K562 (cell line): ENCODE data around the gene AARSD1. TPM values are rescaled to one million over a fixed set of nuclear protein-coding genes. Genes with fewer than 3 reads are reported as not detected.

Experiments used
- ATAC-seq: fragments of 200-7000 bp; cut with Tn5 transposase; 3 replicates; pipeline ENCODE4 v1.9.1; 2020; ENCODE audit warnings: moderate library complexity
- BruUV-seq: library from RNA; stranded (reverse); fragments of 400-500 nt; replicated peaks from 2 replicates; lab custom pipeline; 2021; lab: Mats Ljungman, UMichigan
- CTCF ChIA-PET: fragments of 300-600 bp; formaldehyde crosslinking; extraction: SDS; loops from one replicate; lab custom pipeline; 2021; ENCODE audit warnings: low intra/inter-chr PET ratio; lab: Yijun Ruan, JAX
- POLR2A ChIA-PET: fragments of 300-600, 350-650 bp; sonication (Branson Sonifier 250); formaldehyde crosslinking; extraction: SDS; loops from one replicate; lab custom pipeline; 2021; ENCODE audit warnings: antibody characterized with exemption, inconsistent platforms; lab: Yijun Ruan, JAX
- DNase-seq, 4 experiments: peaks; one replicate each; pipeline versions ENCODE4 v3.0.0 to v3.0.0-alpha.2; 2011 to 2018; ENCODE audit warnings: low spot score in 3 of 4, mixed read lengths in 3 of 4; ENCODE audit errors: extremely low read depth in 1 of 4
- FAIRE-seq: peaks from 2 replicates; lab custom pipeline; 2011; peaks lifted over from hg19 to GRCh38; lab: Jason Lieb, UNC
- H2AFZ ChIP-seq: 2 replicates; pipeline ENCODE4 v1.6.0; 2011; ENCODE audit warnings: low read depth, low read length, control low read depth, inconsistent platforms
- H3K27ac ChIP-seq: fragments of 200-600 bp; 3 replicates; pipeline ENCODE4 v1.8.0; 2011; ENCODE audit warnings: low read depth, mild to moderate bottlenecking, control low read depth, inconsistent platforms, low read length, moderate library complexity, mixed read lengths; ENCODE audit errors: extremely low read depth
- H3K27me3 ChIP-seq, 2 experiments: fragments of 300-600 bp in 1 of 2; 2 replicates in 1 of 2; 3 replicates in 1 of 2; pipeline versions ENCODE4 v1.6.0 to v1.8.0; 2011; ENCODE audit warnings: inconsistent platforms in 2 of 2, low read length in 2 of 2, mild to moderate bottlenecking in 1 of 2, mixed read lengths in 1 of 2, moderate library complexity in 1 of 2; ENCODE audit not compliant: control insufficient read depth in 2 of 2, insufficient read depth in 2 of 2
- H3K36me3 ChIP-seq: fragments of 300-600 bp; 3 replicates; pipeline ENCODE4 v1.8.0; 2011; ENCODE audit warnings: mild to moderate bottlenecking, low read length, inconsistent platforms; ENCODE audit not compliant: control insufficient read depth, insufficient read depth
- H3K4me1 ChIP-seq, 2 experiments: fragments of 200-600 bp in 1 of 2; replicated peaks in 1 of 2; 2 replicates in 1 of 2; 3 replicates in 1 of 2; pipeline versions ENCODE4 v1.5.1 to v1.8.0; 2011; ENCODE audit warnings: inconsistent platforms in 2 of 2, low read length in 2 of 2, mild to moderate bottlenecking in 1 of 2, mixed read lengths in 1 of 2, moderate library complexity in 1 of 2; ENCODE audit not compliant: control insufficient read depth in 2 of 2, insufficient read depth in 2 of 2
- H3K4me2 ChIP-seq: 2 replicates; pipeline ENCODE4 v1.6.1; 2011; ENCODE audit warnings: low read length, control low read depth, inconsistent platforms, mixed read lengths; ENCODE audit not compliant: insufficient read depth
- H3K4me3 ChIP-seq: fragments of 200-600 bp; sonication (generic), shearing (Covaris generic); 2 replicates; pipeline ENCODE4 v1.5.1; 2016; ENCODE audit warnings: control low read depth, inconsistent platforms
- H3K79me2 ChIP-seq: fragments of 200-600 bp; 3 replicates; pipeline ENCODE4 v1.8.0; 2011; ENCODE audit warnings: low read length, inconsistent platforms; ENCODE audit not compliant: control insufficient read depth, insufficient read depth
- H3K9ac ChIP-seq, 2 experiments: 2 replicates each; pipeline versions ENCODE4 v1.6.0 to v1.6.1; 2011; ENCODE audit warnings: low read depth in 2 of 2, low read length in 2 of 2, control low read depth in 1 of 2, inconsistent platforms in 1 of 2, mild to moderate bottlenecking in 1 of 2, mixed read lengths in 1 of 2; ENCODE audit not compliant: insufficient read depth in 1 of 2
- H3K9me1 ChIP-seq: one replicate; pipeline ENCODE4 v1.6.0; 2011; ENCODE audit warnings: inconsistent platforms, mild to moderate bottlenecking, low read length, moderate library complexity; ENCODE audit not compliant: control insufficient read depth, insufficient read depth
- H3K9me3 ChIP-seq: replicated peaks from 2 replicates; pipeline ENCODE4 v1.5.1; 2011; ENCODE audit warnings: low read depth, low read length, inconsistent platforms; ENCODE audit not compliant: control insufficient read depth, insufficient read depth
- H4K20me1 ChIP-seq: replicated peaks from 2 replicates; pipeline ENCODE4 v1.6.1; 2011; ENCODE audit warnings: low read length, inconsistent platforms, mixed read lengths; ENCODE audit not compliant: control insufficient read depth, insufficient read depth
- ATF4 ChIP-seq: fragments of 450-650 bp; formaldehyde crosslinking; IDR thresholded peaks from 2 replicates; pipeline ENCODE4 v1.4.0; 2022; ENCODE audit warnings: mild to moderate bottlenecking, moderate library complexity
- CEBPB ChIP-seq: fragments of 450-650 bp; IDR thresholded peaks from 2 replicates; pipeline ENCODE4 v1.6.1; 2016; ENCODE audit warnings: missing genetic modification characterization, missing compliant biosample characterization
- HDAC1 ChIP-seq, 2 experiments: fragments of 450-650 bp; IDR thresholded peaks; 2 replicates each; pipeline ENCODE4 v1.6.1; 2016 to 2017; ENCODE audit warnings: inconsistent platforms in 1 of 2, mild to moderate bottlenecking in 1 of 2, moderate library complexity in 1 of 2
- KHSRP ChIP-seq: fragments of 450-650 bp; IDR thresholded peaks from 2 replicates; pipeline ENCODE4 v1.6.1; 2017
- MBD1 ChIP-seq: fragments of 250-450 bp; sonication (Bioruptor Pico); IDR thresholded peaks from 2 replicates; pipeline ENCODE4 v1.8.0; 2022; ENCODE audit warnings: inconsistent platforms
- MYNN ChIP-seq, 2 experiments: sonication (generic); formaldehyde crosslinking in 1 of 2; IDR thresholded peaks; 2 replicates each; pipeline versions ENCODE4 v1.5.0 to v1.6.1; 2016 to 2020; ENCODE audit warnings: antibody characterized with exemption in 1 of 2, missing genetic modification reagents in 1 of 2
- RFX1 ChIP-seq: fragments of 450-650 bp; IDR thresholded peaks from 2 replicates; pipeline ENCODE4 v1.6.1; 2016; ENCODE audit warnings: mild to moderate bottlenecking, moderate library complexity
- ZNF696 ChIP-seq: fragments of 250-450 bp; sonication (Bioruptor Pico); conservative IDR thresholded peaks from 2 replicates; pipeline ENCODE4 v1.4.0; 2020; ENCODE audit warnings: mild to moderate bottlenecking, moderate library complexity
- ZNF785 ChIP-seq: fragments of 250-450 bp; sonication (Bioruptor Pico); IDR thresholded peaks from 2 replicates; pipeline ENCODE4 v1.4.0; 2020; ENCODE audit warnings: mild to moderate bottlenecking
- ZSCAN32 ChIP-seq: fragments of 450-650 bp; formaldehyde crosslinking; IDR thresholded peaks from 2 replicates; pipeline ENCODE4 v1.4.0; 2020; ENCODE audit warnings: mild to moderate bottlenecking, moderate library complexity
- ZZZ3 ChIP-seq: fragments of 450-650 bp; IDR thresholded peaks from 2 replicates; pipeline ENCODE4 v1.6.1; 2016; ENCODE audit warnings: antibody characterized with exemption, mild to moderate bottlenecking, moderate library complexity
- WGBS: fragments of 100-300 bp; shearing (Covaris generic); methylation state at CpG from one replicate; pipeline ENCODE4 v1.1.6; 2016; ENCODE audit warnings: low coverage, mixed read lengths; ENCODE audit not compliant: insufficient coverage; ENCODE audit errors: missing lambda C conversion rate; 5-methylcytosine and 5-hydroxymethylcytosine counted together
- in situ Hi-C: fragments of 300-500 bp; cut with MboI; formaldehyde crosslinking; loops from 4 replicates; pipeline ENCODE4 v1.15.0; 2018; ENCODE audit warnings: inconsistent platforms, mixed read lengths
- intact Hi-C: fragments of 100-400 bp; cut with micrococcal nuclease; formaldehyde crosslinking; loops from 2 replicates; pipeline ENCODE4 v1.14.2; 2022
- polyA plus RNA-seq, 8 experiments: library from polyadenylated mRNA; depleted of rRNA in 4 of 8; stranded (reverse) in 5 of 8; unstranded in 3 of 8; fragments of >200 nt; fragmentation: Nextera tagmentation in 2 of 8; fragmentation: Illumina TruSeq in 1 of 8; extraction: Ambion mirVana in 2 of 8; extraction: Trizol in 1 of 8; gene quantifications; 2 replicates each; pipeline versions ENCODE4 v1.2.1 to v1.2.3, GENCODE V29; 2011 to 2014; ENCODE audit warnings: inconsistent platforms in 1 of 8, missing spikeins in 1 of 8
- total RNA-seq, 7 experiments: library from RNA; depleted of rRNA in 6 of 7; stranded (reverse); fragments of >200 nt in 6 of 7; fragmentation: Illumina TruSeq in 2 of 7; extraction: Trizol in 2 of 7; gene quantifications; 2 replicates each; pipeline versions ENCODE4 v1.2.1 to v1.2.3, GENCODE V29; 2011 to 2021; ENCODE audit warnings: low replicate concordance in 1 of 7

Gene AARSD1
- total and polyA plus RNA-seq, 9 of the 15 experiments (the other 6 are each of a cell fraction or from before 2014, with no cell fraction given): 51.7 to 98.5 (median 68.6) TPM

GRCh38 chr17:42971589-42971988 is 7.3 kb upstream of the AARSD1 start:
- Histone ChIP-seq H3K36me3 (0 out of 3 replicates have a peak, but pooled peaks cover 3% of the 10 kb centered on the region), H3K4me3 (no peak overlapping the region), H3K9me3 (no peaks in the 10 kb centered on the region), H3K4me2 (no peak overlapping the region), H3K9ac (no peak overlapping the region), H3K27ac (no peak overlapping the region), H3K27me3 (no peaks in the 10 kb centered on the region), H3K79me2 (no peaks in the 10 kb centered on the region), H4K20me1 (no peaks in the 10 kb centered on the region), H3K9me1 (no peaks in the 10 kb centered on the region), H3K4me1 (peaks cover 6 to 7% of the 10 kb centered on the region in 2 experiments; a peak in 3 of 5 replicates), H2AFZ (no peak overlapping the region)
- intact Hi-C loops (no loop called here), in situ Hi-C loops (no loop called here)
- ChIA-PET POLR2A (interaction anchor here (1.0 to 1.3 kb wide), 3 partner anchors 19 to 53 kb away, joined by 3 to 4 read pairs (median 3); partner anchors contain the start of gene RPL27), CTCF (no interaction called here)
- FAIRE-seq (no peak), ATAC-seq (no peak), DNase-seq (no peak)
- 72% methylated on average over 5 of the region's 5 CpGs for WGBS
- BruUV-seq: no TSS peak
- no peak for TF ChIP-seq ZNF696
- no peak for TF ChIP-seq ZNF785
- TF ChIP-seq ZZZ3: no peak
- no peak for TF ChIP-seq CEBPB (tag)
- TF ChIP-seq ATF4 (CRISPR knock-in tag): no peak
- TF ChIP-seq RFX1: no peak
- TF ChIP-seq MBD1 (CRISPR knock-in tag): no peak
- no peak for TF ChIP-seq KHSRP
- TF ChIP-seq MYNN (IDR thresholded peaks at IDR 0.05): no peak
- TF ChIP-seq MYNN (CRISPR knock-in tag; IDR thresholded peaks at IDR 0.05): no peak
- no peak for TF ChIP-seq ZSCAN32
- no peak for TF ChIP-seq HDAC1 (IDR thresholded peaks at IDR 0.05)
